ENCODE data around the gene GPC5.

- TF ChIP-seq, protein P1, sequence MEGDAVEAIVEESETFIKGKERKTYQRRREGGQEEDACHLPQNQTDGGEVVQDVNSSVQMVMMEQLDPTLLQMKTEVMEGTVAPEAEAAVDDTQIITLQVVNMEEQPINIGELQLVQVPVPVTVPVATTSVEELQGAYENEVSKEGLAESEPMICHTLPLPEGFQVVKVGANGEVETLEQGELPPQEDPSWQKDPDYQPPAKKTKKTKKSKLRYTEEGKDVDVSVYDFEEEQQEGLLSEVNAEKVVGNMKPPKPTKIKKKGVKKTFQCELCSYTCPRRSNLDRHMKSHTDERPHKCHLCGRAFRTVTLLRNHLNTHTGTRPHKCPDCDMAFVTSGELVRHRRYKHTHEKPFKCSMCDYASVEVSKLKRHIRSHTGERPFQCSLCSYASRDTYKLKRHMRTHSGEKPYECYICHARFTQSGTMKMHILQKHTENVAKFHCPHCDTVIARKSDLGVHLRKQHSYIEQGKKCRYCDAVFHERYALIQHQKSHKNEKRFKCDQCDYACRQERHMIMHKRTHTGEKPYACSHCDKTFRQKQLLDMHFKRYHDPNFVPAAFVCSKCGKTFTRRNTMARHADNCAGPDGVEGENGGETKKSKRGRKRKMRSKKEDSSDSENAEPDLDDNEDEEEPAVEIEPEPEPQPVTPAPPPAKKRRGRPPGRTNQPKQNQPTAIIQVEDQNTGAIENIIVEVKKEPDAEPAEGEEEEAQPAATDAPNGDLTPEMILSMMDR (IDR thresholded peaks at IDR 0.05; ENCODE audit: control extremely low read depth in 1 of 3, insufficient read depth in 1 of 3, low read depth in 1 of 3, low read length in 3 of 3): no peak
- TF ChIP-seq POLR2A (IDR thresholded peaks at IDR 0.05; ENCODE audit: control extremely low read depth in 1 of 2, low read depth in 2 of 2, low read length in 2 of 2) (no peak), TAF1 (IDR thresholded peaks at IDR 0.05; ENCODE audit: low read depth, low read length) (no peak), RFX5 (IDR thresholded peaks at IDR 0.05; ENCODE audit: borderline replicate concordance, low read depth, low read length) (no peak), EZH2 (IDR thresholded peaks at IDR 0.05; ENCODE audit: low read depth, low read length, severe bottlenecking) (no peak), EP300 (IDR thresholded peaks at IDR 0.05; ENCODE audit: borderline replicate concordance in 1 of 2, low read depth in 2 of 2, low read length in 2 of 2) (no peak)
Measured at GRCh38 chr13:91593456-91593855, 195.0 kb downstream of the GPC5 start.

Data from H1 (cell line).